ENCODE data around the gene GZF1. TPM values are rescaled to one million over a fixed set of nuclear protein-coding genes. Genes with fewer than 3 reads are reported as not detected.

Gene GZF1
- total and polyA plus RNA-seq, 2 experiments from 2014 or later, result 5.9 to 11.0 TPM

DNA sequence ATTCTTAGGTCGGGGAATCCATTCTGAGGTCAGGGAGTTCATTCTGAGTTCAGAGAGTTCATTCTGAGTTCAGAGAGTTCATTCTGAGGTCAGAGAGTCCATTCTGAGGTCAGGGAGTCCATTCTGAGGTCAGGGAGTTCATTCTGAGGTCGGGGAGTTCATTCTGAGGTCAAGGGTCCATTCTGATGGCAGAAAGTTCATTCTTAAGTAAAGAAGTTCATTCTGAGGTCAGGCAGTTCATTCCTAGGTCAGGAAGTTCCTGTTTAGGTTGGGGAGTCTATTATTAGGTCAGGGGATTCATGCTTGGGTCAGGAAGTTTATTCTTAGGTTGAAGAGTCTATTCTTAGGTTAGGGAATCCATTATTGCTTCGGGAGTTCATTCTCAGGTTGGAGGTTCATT, 27.9 kb upstream of the GZF1 start:
- in situ Hi-C loops (cut with MboI), result loop anchor here (10.0 to 25.0 kb wide), 2 partner anchors 279 to 997 kb away; no protein-coding TSS in a partner anchor

DNA sequence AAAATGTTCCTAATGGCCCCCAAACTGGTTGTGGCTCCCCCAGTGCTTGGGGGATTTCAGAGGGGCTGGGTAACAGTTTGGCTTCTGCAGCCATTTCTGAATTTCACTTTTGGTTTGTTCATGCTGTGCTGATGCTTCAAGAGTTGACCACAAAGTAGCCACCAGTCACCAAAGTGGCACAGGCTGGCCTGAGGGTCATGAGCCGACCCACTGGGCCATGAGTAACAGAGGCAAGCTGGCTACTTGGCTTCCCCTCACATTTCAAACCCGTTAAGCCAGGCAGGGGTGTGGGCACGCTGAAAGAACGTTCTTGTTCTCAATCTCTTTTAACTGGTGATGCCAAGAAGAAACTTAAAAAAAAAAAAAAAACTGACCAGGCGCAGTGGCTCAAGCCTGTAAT, 26.5 kb upstream of the GZF1 start:
- no peak for DNase-seq
- Histone ChIP-seq H3K27ac (no peak overlapping the region), H3K9me3 (ENCODE audit: low read depth) (no peaks in the 10 kb centered on the region), H4K20me1 (ENCODE audit: insufficient read depth) (no peaks in the 10 kb centered on the region), H3K36me3 (ENCODE audit: low read depth) (no peaks in the 10 kb centered on the region), H3K27me3 (replicated peaks; ENCODE audit: insufficient read depth) (no peaks in the 10 kb centered on the region), H2AFZ (no peak overlapping the region), H3K4me3 (no peak overlapping the region), H3K9ac (no peak overlapping the region), H3F3A (ENCODE audit: insufficient read depth) (no peaks in the 10 kb centered on the region), H3K9me2 (ENCODE audit: insufficient read depth) (no peaks in the 10 kb centered on the region), H3K79me2 (ENCODE audit: insufficient read depth) (no peaks in the 10 kb centered on the region), H3K4me1 (ENCODE audit: insufficient read depth) (no peaks in the 10 kb centered on the region), H3K4me2 (ENCODE audit: unreplicated experiment) (no peak overlapping the region)
- TF ChIP-seq EZH2 (IDR thresholded peaks at IDR 0.05; ENCODE audit: insufficient read depth, poor library complexity, severe bottlenecking) (no peak), EZH2phosphoT487 (IDR thresholded peaks at IDR 0.05; ENCODE audit: insufficient read depth, low read depth) (no peak)
- 66 to 77% methylated on average over 5 of the region's 5 CpGs for WGBS, 2 experiments (ENCODE audit: low coverage in 1 of 2, low lambda C conversion rate in 2 of 2, missing lambda C conversion rate in 2 of 2)
- in situ Hi-C loops (cut with MboI), result loop anchor here (10.0 to 25.0 kb wide), 2 partner anchors 281 to 998 kb away; no protein-coding TSS in a partner anchor

More for the DNA sequence above, 27.9 kb upstream of the GZF1 start:
- Histone ChIP-seq H3K9ac (no peak overlapping the region), H3K27me3 (replicated peaks; ENCODE audit: insufficient read depth) (no peaks in the 10 kb centered on the region), H4K20me1 (ENCODE audit: insufficient read depth) (no peaks in the 10 kb centered on the region), H3K9me2 (ENCODE audit: insufficient read depth) (no peaks in the 10 kb centered on the region), H3K4me3 (no peak overlapping the region), H3K36me3 (ENCODE audit: low read depth) (no peaks in the 10 kb centered on the region), H2AFZ (no peak overlapping the region), H3F3A (ENCODE audit: insufficient read depth) (no peaks in the 10 kb centered on the region), H3K27ac (no peak overlapping the region), H3K4me1 (ENCODE audit: insufficient read depth) (no peaks in the 10 kb centered on the region), H3K79me2 (ENCODE audit: insufficient read depth) (no peaks in the 10 kb centered on the region), H3K9me3 (ENCODE audit: low read depth) (no peaks in the 10 kb centered on the region), H3K4me2 (ENCODE audit: unreplicated experiment) (no peak overlapping the region)
- DNase-seq, result no peak
- no peak for TF ChIP-seq EZH2 (IDR thresholded peaks at IDR 0.05; ENCODE audit: insufficient read depth, poor library complexity, severe bottlenecking)
- TF ChIP-seq EZH2phosphoT487 (IDR thresholded peaks at IDR 0.05; ENCODE audit: insufficient read depth, low read depth), result no peak
- WGBS, 2 experiments (ENCODE audit: low coverage in 1 of 2, low lambda C conversion rate in 2 of 2, missing lambda C conversion rate in 2 of 2), result 67 to 77% methylated on average over 3 of the region's 3 CpGs

DNA sequence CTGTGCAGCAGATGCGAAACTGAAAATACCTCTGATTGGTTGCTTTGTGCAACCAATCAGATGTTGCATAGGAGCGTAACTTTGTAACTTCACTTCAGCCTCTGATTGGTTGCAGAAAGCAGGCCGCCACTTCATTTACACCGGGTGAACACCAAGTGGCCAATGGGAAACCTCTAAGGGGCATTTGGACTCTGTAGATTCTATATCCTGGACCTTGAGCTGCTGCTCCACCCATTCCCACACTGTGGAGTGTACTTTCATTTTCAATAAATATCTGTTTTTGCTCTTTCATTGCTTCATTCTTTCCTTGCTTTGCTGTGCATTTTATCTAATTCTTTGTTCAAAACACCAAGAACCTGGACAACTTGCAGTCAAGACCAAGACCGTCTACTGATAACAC, 25.5 kb upstream of the GZF1 start:
- no peaks in the 10 kb centered on the region for H3K9me2 ChIP-seq (ENCODE audit: insufficient read depth)
- H3K9me3 ChIP-seq (ENCODE audit: low read depth), result no peaks in the 10 kb centered on the region
- TF ChIP-seq EZH2 (IDR thresholded peaks at IDR 0.05; ENCODE audit: insufficient read depth, poor library complexity, severe bottlenecking) (no peak), EZH2phosphoT487 (IDR thresholded peaks at IDR 0.05; ENCODE audit: insufficient read depth, low read depth) (no peak)
- H3K9ac ChIP-seq, result no peak overlapping the region
- H4K20me1 ChIP-seq (ENCODE audit: insufficient read depth), result no peaks in the 10 kb centered on the region
- no peaks in the 10 kb centered on the region for H3K79me2 ChIP-seq (ENCODE audit: insufficient read depth)
- DNase-seq, result no peak
- H3K27ac ChIP-seq, result no peak overlapping the region
- in situ Hi-C loops (cut with MboI), result loop anchor here (10.0 to 25.0 kb wide), 2 partner anchors 282 to 999 kb away; no protein-coding TSS in a partner anchor
- no peak overlapping the region for H3K4me2 ChIP-seq (ENCODE audit: unreplicated experiment)
- no peak overlapping the region for H2AFZ ChIP-seq
- WGBS, 2 experiments (ENCODE audit: low coverage in 1 of 2, low lambda C conversion rate in 2 of 2, missing lambda C conversion rate in 2 of 2), result 98 to 99% methylated on average over 5 of the region's 5 CpGs
- H3F3A ChIP-seq (ENCODE audit: insufficient read depth), result no peaks in the 10 kb centered on the region
- no peaks in the 10 kb centered on the region for H3K36me3 ChIP-seq (ENCODE audit: low read depth)
- no peaks in the 10 kb centered on the region for H3K4me1 ChIP-seq (ENCODE audit: insufficient read depth)
- no peaks in the 10 kb centered on the region for H3K27me3 ChIP-seq (replicated peaks; ENCODE audit: insufficient read depth)
- H3K4me3 ChIP-seq, result no peak overlapping the region

DNA sequence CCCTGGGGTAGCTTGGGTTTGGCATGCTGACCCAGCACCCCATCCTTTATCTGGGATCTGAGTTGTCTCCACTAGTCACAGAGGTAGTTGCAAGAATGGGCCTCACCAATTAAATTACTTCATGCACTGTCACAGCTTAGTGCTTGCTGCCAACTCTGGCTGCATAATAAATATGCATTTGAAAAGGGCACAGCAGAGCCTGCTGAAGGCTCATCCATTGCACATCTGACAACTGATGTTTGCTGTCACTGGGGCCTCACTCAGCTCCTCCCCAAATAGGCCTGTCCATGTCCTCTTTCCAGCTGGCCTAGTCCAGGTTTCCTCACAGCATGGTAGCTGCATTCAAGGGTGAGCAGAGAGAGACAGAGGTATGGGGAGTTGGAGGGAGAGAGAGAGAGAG, 24.7 kb upstream of the GZF1 start:
- in situ Hi-C loops (cut with MboI), result loop anchor here (10.0 to 25.0 kb wide), 2 partner anchors 283 to 1000 kb away; no protein-coding TSS in a partner anchor
- no peaks in the 10 kb centered on the region for H3K79me2 ChIP-seq (ENCODE audit: insufficient read depth)
- H3K4me1 ChIP-seq (ENCODE audit: insufficient read depth), result no peaks in the 10 kb centered on the region
- no peaks in the 10 kb centered on the region for H3K27me3 ChIP-seq (replicated peaks; ENCODE audit: insufficient read depth)
- no peaks in the 10 kb centered on the region for H3K36me3 ChIP-seq (ENCODE audit: low read depth)
- TF ChIP-seq EZH2phosphoT487 (IDR thresholded peaks at IDR 0.05; ENCODE audit: insufficient read depth, low read depth) (no peak), EZH2 (IDR thresholded peaks at IDR 0.05; ENCODE audit: insufficient read depth, poor library complexity, severe bottlenecking) (no peak)
- no peaks in the 10 kb centered on the region for H3K9me3 ChIP-seq (ENCODE audit: low read depth)
- no peak overlapping the region for H3K9ac ChIP-seq
- H4K20me1 ChIP-seq (ENCODE audit: insufficient read depth), result no peaks in the 10 kb centered on the region
- DNase-seq, result no peak
- no peaks in the 10 kb centered on the region for H3F3A ChIP-seq (ENCODE audit: insufficient read depth)
- H3K4me3 ChIP-seq, result no peak overlapping the region
- H3K9me2 ChIP-seq (ENCODE audit: insufficient read depth), result no peaks in the 10 kb centered on the region
- no peak overlapping the region for H2AFZ ChIP-seq
- no peak overlapping the region for H3K27ac ChIP-seq
- no peak overlapping the region for H3K4me2 ChIP-seq (ENCODE audit: unreplicated experiment)

DNA sequence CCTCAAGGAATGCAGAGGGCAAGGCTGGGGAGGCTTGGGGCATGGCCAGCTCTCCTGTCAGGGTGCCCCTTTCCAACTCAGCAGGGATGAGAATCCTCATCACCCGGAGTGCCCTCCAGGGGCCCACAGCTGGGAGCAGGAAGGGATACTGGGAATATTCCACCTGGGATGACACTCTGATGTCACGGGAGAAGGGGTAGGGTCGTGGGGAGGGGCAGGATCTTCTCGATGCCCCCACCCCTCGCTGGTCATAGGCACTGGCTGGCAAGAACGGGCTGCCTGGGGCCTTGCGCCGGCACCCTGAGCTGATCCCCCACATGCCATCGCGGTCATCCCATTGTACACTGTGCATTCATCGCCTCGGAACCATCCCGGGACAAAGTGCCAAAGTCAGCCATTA, 22.0 kb upstream of the GZF1 start:
- Histone ChIP-seq H3K27me3 (replicated peaks; ENCODE audit: insufficient read depth) (no peaks in the 10 kb centered on the region), H3K27ac (no peak overlapping the region), H3K4me2 (ENCODE audit: unreplicated experiment) (no peak overlapping the region), H3K9me2 (ENCODE audit: insufficient read depth) (no peaks in the 10 kb centered on the region), H3K9ac (no peak overlapping the region), H3K36me3 (ENCODE audit: low read depth) (no peaks in the 10 kb centered on the region), H3K9me3 (ENCODE audit: low read depth) (no peaks in the 10 kb centered on the region), H3F3A (ENCODE audit: insufficient read depth) (no peaks in the 10 kb centered on the region), H3K4me3 (no peak overlapping the region), H4K20me1 (ENCODE audit: insufficient read depth) (no peaks in the 10 kb centered on the region), H3K4me1 (ENCODE audit: insufficient read depth) (no peaks in the 10 kb centered on the region), H3K79me2 (ENCODE audit: insufficient read depth) (no peaks in the 10 kb centered on the region), H2AFZ (no peak overlapping the region)
- TF ChIP-seq EZH2 (IDR thresholded peaks at IDR 0.05; ENCODE audit: insufficient read depth, poor library complexity, severe bottlenecking) (no peak), EZH2phosphoT487 (IDR thresholded peaks at IDR 0.05; ENCODE audit: insufficient read depth, low read depth) (no peak)
- 71 to 83% methylated on average over 9 to 13 of the region's 13 CpGs for WGBS, 2 experiments (ENCODE audit: low coverage in 1 of 2, low lambda C conversion rate in 2 of 2, missing lambda C conversion rate in 2 of 2)
- in situ Hi-C loops (cut with MboI), result loop anchor here (5.0 to 25.0 kb wide), 3 partner anchors 285 to 1003 kb away; no protein-coding TSS in a partner anchor
- no peak for DNase-seq

Measured in GM23248 (cell line).